ENCODE data around the gene EPM2A. TPM values are rescaled to one million over a fixed set of nuclear protein-coding genes. Genes with fewer than 3 reads are reported as not detected.

The EPM2A gene
- total and polyA plus RNA-seq, 2 donors (not counting 3 experiments of a cell fraction or from before 2014, with no cell fraction given): 3.1 to 4.8 TPM

- Histone ChIP-seq H3K79me2 (ENCODE audit: control insufficient read depth, insufficient read depth, low read length) (no peaks in the 10 kb centered on the region), H3K4me2 (ENCODE audit: insufficient read depth, low read length) (peak overlapping the region; percentile 71), H4K20me1 (replicated peaks; ENCODE audit: control insufficient read depth, extremely low read depth, insufficient read depth, low read length) (no peaks in the 10 kb centered on the region), H3K27me3 (ENCODE audit: control insufficient read depth in 2 of 2, insufficient read depth in 2 of 2, low read length in 2 of 2) (no peaks in the 10 kb centered on the region), H3K4me3 (replicated peaks in 1 of 3; ENCODE audit: insufficient read depth in 1 of 3, low read depth in 1 of 3, low read length in 3 of 3) (no peak overlapping the region), H2AFZ (ENCODE audit: low read depth, low read length) (peak overlapping the region; percentile 31), H3K9me1 (replicated peaks; ENCODE audit: control insufficient read depth, extremely low read depth, insufficient read depth, low read length) (no peaks in the 10 kb centered on the region), H3K36me3 (ENCODE audit: control insufficient read depth in 2 of 2, extremely low read depth in 1 of 2, insufficient read depth in 2 of 2, low read length in 2 of 2) (no peaks in the 10 kb centered on the region), H3K27ac (ENCODE audit: insufficient read depth, low read depth, low read length) (peak overlapping the region; percentile 94), H3K4me1 (ENCODE audit: control insufficient read depth, extremely low read depth, insufficient read depth, low read length) (peaks cover 26% of the 10 kb centered on the region), H3K9ac (replicated peaks; ENCODE audit: extremely low read depth, insufficient read depth, low read length) (peak overlapping the region; percentile 67), H3K9me3 (replicated peaks; ENCODE audit: control insufficient read depth, insufficient read depth, low read length) (no peaks in the 10 kb centered on the region)
- dilution Hi-C loops (cut with MboI; ENCODE audit: extremely low pct_ligation_motif_present, low sequenced_read_pairs) (no loop called here), intact Hi-C loops (cut with micrococcal nuclease) (loop anchor here (2.0 kb wide), 2 partner anchors 30 to 66 kb away; partner anchors contain the start of gene EPM2A)
- CTCF ChIA-PET: interaction anchor here (1.0 to 1.1 kb wide), 2 partner anchors 14 to 35 kb away, joined by 3 read pairs; no protein-coding TSS in a partner anchor
- TF ChIP-seq CTCF (IDR thresholded peaks at IDR 0.05; ENCODE audit: extremely low read depth in 1 of 2, insufficient read depth in 1 of 2, low read depth in 1 of 2, low read length in 2 of 2) (no peak), GATA2 (IDR thresholded peaks at IDR 0.05; ENCODE audit: insufficient read depth, insufficient read length, low read depth, low read length) (peak; percentile 77), FOS (IDR thresholded peaks at IDR 0.05; ENCODE audit: borderline replicate concordance, insufficient read depth, low read length) (peak; percentile 60)
- BruUV-seq (replicated peaks): no TSS peak
- POLR2A ChIA-PET: no interaction called here
- DNase-seq (ENCODE audit: low read depth, low spot score) (peak; percentile 55), FAIRE-seq (no peak)
Measured at GRCh38 chr6:145668844-145669243, 66.5 kb downstream of the EPM2A start.

DNA sequence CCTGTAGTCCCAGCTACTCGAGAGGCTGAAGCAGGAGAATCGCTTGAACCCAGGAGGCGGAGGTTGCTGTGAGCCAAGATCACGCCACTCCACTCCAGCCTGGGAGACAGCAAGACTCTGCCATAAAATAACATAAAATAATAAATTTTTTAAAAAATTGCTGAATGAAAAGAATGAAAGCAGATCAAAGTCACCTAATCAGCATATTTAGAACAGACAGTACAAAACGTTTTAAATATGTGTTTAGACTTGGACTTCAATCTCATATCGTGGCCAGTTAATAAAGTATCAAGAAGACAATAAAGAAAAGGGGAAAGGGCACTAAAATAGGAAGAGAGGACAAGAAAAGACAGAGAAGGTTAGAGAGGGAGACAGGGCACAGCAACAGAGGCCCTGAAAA is 74.6 kb downstream of the EPM2A start:
- no peak overlapping the region for H3K4me2 ChIP-seq (ENCODE audit: insufficient read depth, low read length)
- no peak overlapping the region for H2AFZ ChIP-seq (ENCODE audit: low read depth, low read length)
- H3K4me3 ChIP-seq (replicated peaks in 1 of 3; ENCODE audit: insufficient read depth in 1 of 3, low read depth in 1 of 3, low read length in 3 of 3): no peak overlapping the region
- ChIA-PET POLR2A (no interaction called here), CTCF (interaction anchor here (1.4 to 1.7 kb wide), 3 partner anchors 10 to 43 kb away, joined by 3 to 6 read pairs (median 6); no protein-coding TSS in a partner anchor)
- DNase-seq (ENCODE audit: low read depth, low spot score): no peak
- H3K4me1 ChIP-seq (ENCODE audit: control insufficient read depth, extremely low read depth, insufficient read depth, low read length): peaks cover 7% of the 10 kb centered on the region
- no peaks in the 10 kb centered on the region for H4K20me1 ChIP-seq (replicated peaks; ENCODE audit: control insufficient read depth, extremely low read depth, insufficient read depth, low read length)
- H3K36me3 ChIP-seq (ENCODE audit: control insufficient read depth in 2 of 2, extremely low read depth in 1 of 2, insufficient read depth in 2 of 2, low read length in 2 of 2): no peaks in the 10 kb centered on the region
- dilution Hi-C loops (cut with MboI; ENCODE audit: extremely low pct_ligation_motif_present, low sequenced_read_pairs) (no loop called here), intact Hi-C loops (cut with micrococcal nuclease) (no loop called here)
- H3K27ac ChIP-seq (ENCODE audit: insufficient read depth, low read depth, low read length): no peak overlapping the region
- H3K9me3 ChIP-seq (replicated peaks; ENCODE audit: control insufficient read depth, insufficient read depth, low read length): no peaks in the 10 kb centered on the region
- H3K79me2 ChIP-seq (ENCODE audit: control insufficient read depth, insufficient read depth, low read length): no peaks in the 10 kb centered on the region
- H3K9me1 ChIP-seq (replicated peaks; ENCODE audit: control insufficient read depth, extremely low read depth, insufficient read depth, low read length): no peaks in the 10 kb centered on the region
- no peak for FAIRE-seq
- no TSS peak for BruUV-seq (replicated peaks)
- no peak overlapping the region for H3K9ac ChIP-seq (replicated peaks; ENCODE audit: extremely low read depth, insufficient read depth, low read length)
- no peaks in the 10 kb centered on the region for H3K27me3 ChIP-seq (ENCODE audit: control insufficient read depth in 2 of 2, insufficient read depth in 2 of 2, low read length in 2 of 2)
- TF ChIP-seq JUN (IDR thresholded peaks at IDR 0.05; ENCODE audit: borderline replicate concordance, insufficient read depth, insufficient read length, low read depth) (no peak), POLR2A (IDR thresholded peaks at IDR 0.05; ENCODE audit: low read depth, low read length) (no peak), MAX (IDR thresholded peaks at IDR 0.05; ENCODE audit: insufficient read depth, insufficient read length) (no peak), POLR2AphosphoS5 (IDR thresholded peaks at IDR 0.05; ENCODE audit: insufficient read depth, low read depth, low read length) (no peak), FOS (IDR thresholded peaks at IDR 0.05; ENCODE audit: borderline replicate concordance, insufficient read depth, low read length) (no peak), MYC (IDR thresholded peaks at IDR 0.05; ENCODE audit: low read depth, low read length) (no peak), EZH2 (IDR thresholded peaks at IDR 0.05; ENCODE audit: borderline replicate concordance, low read depth, low read length, severe bottlenecking) (no peak), GATA2 (IDR thresholded peaks at IDR 0.05; ENCODE audit: insufficient read depth, insufficient read length, low read depth, low read length) (no peak), CTCF (IDR thresholded peaks at IDR 0.05; ENCODE audit: extremely low read depth in 1 of 2, insufficient read depth in 1 of 2, low read depth in 1 of 2, low read length in 2 of 2) (no peak)
